Measurements from ENCODE around the gene APOB. TPM values are rescaled to one million over a fixed set of nuclear protein-coding genes. Genes with fewer than 3 reads are reported as not detected.
"Not testable (repeated sequence)": the region's sequence is repeated elsewhere in the genome, so short reads cannot be mapped to it uniquely, and the experiment has no call there.

The APOB gene
- total RNA-seq, 1 experiment from 2014 or later = not detected

DNA sequence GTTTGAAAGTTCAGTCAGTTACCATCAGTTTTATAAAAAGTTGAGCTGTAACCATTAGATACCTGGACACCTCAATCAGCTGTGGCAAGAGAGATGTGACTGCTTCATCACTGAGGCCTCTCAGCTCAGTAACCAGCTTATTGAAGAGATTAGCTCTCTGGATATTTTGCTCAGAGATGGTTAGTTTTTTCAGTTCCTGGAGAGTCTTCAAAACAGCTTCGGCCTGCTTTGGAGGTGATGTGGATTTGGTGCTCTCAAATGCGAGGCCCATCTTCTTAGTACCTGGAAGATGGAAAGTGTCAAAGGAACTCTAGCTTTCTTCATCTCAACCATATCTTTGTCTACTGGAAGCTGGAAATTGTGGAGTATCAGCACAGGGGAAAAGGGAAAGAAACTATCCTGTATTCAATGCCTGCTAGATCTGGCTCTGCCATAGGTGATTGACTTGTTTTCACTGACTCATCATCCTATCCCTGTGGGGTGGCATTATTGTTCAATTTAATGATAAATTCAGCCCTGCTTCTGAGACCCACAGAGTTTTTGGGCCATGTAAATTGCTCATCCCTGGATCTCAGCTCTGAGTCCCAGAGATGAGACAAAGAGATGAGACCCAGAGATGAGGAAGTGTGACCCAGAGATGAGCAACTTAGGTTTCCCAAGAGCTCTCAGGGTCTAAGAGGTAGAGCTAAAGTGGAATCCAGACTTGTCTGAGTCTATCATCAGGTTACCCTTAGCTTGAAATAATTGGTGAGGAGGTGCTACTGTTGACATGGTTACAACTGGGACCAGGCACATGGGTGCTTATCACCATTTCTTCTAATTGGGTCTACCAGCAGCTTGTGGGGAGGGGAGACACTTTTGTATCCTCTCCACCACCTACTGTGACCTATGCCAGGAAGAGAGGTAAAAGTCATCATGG, 10.4 kb downstream of the APOB start:
- no peak for DNase-seq (ENCODE audit: low spot score)

DNA sequence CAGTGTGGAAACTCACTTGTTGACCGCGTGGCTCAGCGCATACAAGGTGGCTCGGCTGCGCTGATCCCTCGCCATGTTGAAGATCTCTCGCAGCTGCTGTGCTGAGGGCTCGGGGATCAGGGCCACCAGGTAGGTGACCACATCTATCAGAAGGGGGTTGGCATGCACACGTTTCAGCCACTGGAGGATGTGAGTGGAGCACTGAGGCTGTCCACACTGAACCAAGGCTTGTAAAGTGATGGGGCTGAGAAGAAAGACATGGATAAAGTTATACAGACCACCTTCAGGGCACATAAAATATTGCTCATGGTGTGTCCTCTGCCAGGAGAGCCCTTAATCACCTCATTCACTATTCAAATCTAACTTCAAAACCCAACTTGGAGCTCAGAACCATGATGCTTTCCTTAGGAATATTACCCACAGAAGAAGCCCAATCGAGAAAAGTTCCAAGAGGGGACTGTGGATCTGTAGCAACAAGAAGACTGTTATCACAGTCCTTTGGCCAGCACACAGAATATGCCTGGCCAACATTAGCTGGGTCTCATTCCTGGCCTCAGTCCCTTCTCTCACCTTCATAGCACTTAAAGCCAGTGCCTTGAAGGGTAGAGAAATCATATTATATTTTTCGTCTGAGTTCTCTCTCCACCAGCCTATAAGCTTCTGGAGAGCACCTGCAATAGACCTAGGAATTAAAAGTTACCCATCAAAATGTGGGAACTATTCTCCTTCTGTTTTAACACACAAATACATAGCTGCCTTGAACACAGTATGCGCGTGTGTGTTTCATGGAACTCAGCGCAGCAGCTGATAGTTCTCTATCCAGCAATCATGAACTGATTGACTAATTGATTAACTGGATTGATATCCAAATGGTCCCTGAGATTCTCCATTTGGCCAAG, 11.3 kb downstream of the APOB start:
- no peak for DNase-seq (ENCODE audit: low spot score)

DNA sequence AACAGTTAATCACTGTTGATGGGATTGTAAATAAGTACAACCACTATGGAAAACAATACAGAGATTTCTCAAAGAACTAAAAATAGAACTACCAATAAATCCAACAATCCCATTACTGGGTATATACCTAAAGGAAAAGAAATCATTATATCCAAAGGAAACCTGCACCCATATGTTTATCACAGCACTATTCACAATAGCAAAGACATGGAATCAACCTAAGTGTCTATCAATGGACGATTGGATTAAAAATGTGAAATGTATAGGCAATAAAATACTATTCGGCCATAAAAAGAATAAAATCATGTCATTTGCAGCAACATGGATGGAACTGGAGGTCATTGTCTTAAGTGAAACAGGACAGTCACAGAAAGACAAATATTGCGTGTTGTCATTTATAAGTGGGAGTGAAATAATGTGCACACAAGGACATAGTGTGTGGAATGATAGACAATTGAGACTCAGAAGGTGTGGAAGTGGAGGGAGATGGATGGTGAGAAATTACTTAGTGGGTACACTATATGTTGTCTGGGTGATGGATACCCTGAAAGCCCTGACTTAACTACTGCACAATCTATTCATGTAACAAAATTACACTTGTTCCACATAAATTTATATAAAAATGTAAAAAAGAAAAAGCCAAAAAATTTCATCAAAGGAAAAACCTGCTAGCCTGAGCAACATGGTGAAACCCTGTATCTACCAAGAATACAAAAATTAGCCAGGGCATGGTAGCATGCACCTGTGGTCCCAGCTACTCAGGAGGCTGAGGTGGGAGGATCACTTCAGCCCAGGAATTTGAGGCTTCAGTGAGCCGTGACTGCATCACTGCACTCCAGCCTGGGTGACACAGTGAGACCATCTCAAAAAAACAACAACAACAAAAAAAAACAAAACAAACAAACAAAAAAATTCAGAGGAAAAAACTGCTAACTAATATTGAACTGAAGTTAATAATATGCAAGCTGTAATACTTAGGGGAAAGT, 12.6 kb downstream of the APOB start:
- no peak for DNase-seq (ENCODE audit: low spot score)

DNA sequence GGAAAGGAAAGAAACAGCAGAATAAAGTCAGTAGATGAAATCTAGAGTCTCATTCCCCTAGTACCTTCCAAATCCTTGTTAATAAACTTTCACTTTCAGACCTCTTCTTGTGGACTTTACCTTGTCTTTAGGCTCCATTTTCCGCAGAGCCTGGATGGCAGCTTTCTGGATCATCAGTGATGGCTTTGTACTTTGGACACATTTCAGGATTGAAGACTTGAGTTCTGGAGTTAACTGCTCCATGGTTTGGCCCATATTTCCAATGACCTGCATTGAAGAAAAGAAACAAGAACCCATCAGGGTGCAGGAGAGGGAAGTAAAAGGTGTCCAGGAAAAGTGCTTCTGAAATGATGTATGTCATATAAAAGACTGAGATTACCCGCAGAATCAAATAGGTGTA, 14.4 kb downstream of the APOB start:
- no peak for DNase-seq (ENCODE audit: low spot score)

DNA sequence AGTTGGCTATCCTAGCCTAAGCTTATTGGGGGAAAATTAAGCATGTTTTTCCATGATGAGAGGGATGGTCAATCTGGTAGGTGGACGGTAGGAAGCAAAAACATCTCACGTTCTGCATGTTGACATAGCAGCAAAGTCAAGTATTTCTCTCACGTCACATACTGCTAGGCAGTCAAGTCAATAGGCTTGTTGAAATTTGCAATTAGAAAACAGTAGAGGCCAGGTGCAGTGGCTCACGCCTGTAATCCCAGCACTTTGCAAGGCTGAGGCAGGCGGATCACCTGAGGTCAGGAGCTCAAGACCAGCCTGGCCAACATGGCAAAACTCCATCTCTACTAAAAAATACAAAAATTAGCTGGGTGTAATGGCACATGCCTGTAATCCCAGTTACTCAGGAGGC, 14.9 kb downstream of the APOB start:
- DNase-seq (ENCODE audit: low spot score) = not testable (repeated sequence)

DNA sequence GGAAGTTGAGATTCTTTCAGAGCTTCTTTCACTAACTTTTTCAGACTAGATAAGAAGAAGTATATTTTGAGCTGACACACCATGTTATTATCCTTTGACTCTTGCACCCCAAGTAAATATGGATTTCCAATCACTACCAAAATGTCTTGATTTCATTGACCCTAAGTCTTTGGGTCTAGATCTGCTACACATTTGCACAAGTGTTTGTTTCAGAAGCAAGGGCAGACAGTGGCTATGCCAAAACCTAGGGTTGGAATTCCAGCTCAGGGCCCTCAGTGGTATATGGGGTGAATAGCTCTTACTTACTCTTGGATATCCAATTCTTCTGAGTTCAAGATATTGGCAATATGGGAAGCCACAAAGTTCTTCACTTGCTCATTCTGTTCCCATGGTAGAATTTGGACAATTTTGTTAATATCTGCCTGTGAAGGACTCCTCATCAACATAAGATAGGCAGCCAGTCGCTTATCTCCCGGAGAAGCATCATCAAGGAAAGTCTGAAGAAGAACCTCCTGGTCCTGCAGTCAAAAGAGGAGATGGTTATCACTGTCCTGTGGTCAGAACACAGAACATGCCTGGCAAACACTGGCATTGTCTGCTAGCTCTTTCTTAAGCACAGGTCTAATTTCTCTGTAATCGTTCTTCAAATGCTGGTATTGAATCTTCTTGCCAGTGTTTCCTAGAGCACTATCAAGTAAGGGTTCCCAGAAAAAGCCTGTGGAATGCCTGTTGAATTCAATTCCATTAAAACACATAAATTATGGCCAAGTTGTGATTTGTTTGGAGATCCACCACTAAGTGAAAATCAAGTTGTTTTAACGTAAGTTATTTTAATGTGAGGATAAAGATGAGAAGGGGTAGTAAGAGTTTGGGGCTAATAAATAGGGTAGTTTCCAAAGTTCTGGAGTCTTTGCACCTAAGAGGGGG, 15.6 kb downstream of the APOB start:
- DNase-seq (ENCODE audit: low spot score) = no peak

DNA sequence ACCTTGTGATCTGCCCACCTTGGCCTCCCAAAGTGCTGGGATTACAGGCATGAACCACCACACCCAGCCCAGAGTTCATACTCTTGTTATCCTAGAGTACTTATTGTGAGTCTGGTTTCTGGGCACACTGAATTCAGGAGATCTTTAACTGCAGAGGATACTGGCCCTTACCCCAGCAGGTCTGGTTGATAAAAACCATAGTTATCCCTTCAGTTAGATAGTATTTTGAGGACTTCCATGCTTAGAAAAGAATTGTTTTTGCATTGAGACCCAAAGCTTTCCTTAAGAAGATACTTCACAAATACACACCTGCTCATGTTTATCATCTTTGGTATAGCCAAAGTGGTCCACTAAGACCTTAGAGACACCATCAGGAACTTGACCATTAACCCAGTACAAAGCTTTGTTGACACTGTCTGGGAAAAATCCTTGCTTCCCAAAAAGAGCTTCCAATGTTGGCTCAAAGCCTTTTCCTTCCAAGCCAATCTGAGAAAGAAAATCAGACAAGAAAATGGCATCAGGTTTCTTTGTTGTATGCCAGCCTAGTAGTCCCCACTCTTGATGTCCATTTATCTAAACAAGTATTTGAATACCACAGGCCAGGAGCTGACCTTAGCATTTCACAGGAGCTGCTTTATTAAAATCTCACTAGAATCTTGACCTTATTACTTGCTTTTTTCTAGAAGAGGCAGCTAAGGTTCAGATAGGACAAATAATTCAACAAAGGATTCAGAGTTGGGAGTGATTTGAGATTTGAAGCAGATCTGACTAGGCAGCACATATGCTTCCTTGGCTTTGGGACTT, 17.2 kb downstream of the APOB start:
- no peak for DNase-seq (ENCODE audit: low spot score)

DNA sequence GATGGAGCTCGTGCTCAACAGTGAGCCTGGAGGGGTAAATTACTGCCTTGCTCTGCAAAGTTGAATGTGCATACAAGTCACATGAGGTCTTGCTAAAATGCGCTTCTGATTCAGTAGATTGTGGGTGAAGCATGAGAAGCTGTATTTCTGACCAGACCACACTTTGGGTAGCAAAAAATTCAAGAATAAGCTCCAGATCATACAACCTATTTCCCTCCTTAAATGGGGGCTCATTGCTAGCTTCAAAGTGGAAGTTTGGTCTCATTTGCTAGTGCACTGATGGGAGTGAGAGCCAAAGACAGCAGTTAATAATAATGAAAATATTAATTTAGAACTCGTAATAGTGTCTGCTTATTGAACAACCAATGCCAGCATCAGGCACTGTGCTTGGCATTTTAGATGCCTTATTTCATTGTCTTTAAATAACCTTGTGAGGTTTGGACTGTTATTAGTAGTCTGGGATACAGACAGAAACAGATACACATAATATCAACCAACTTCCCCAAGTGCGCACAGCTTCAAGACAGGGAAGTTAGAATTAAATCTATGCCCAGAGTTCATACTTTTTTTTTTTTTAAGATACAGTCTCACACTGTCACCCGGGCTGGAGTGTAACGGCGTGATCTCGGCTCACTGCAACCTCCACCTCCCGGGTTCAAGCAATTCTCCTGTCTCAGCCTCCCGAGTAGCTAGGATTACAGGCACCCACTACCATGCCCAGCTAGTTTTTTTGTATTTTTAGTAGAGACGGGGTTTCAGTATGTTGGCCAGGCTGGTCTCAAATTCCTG, 18.0 kb downstream of the APOB start:
- no peak for DNase-seq (ENCODE audit: low spot score)

DNA sequence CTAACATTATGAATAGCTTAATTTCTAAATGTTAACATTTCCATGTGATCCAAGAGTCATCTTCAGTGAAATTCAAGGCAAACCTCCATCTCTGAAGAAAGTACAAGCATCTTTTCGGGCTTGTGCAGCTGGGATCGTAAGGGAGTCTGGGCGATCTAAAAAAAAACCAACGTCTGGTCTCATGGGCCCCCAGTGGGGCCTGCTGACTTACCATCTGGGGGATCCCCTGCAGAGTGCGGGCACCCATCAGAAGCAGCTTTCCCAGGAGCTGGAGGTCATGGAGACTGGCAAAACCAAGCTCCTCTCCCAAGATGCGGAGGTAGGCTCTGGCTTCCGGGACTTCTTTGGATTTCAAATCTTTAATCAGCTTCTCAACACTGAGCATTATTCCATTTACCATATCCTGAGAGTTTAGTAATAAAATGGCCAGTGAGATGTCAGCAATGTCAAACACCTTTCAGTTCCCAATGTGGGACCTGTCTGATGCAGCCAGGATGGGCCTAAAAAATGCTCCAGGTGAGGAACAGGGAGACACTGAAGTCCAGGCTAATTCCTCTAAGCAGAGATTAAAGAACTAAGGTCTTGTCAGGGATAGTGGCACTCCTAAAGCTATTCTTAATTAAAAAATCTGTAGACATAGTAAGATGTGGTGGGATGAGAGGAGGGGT, 19.0 kb downstream of the APOB start:
- DNase-seq (ENCODE audit: low spot score) = no peak

DNA sequence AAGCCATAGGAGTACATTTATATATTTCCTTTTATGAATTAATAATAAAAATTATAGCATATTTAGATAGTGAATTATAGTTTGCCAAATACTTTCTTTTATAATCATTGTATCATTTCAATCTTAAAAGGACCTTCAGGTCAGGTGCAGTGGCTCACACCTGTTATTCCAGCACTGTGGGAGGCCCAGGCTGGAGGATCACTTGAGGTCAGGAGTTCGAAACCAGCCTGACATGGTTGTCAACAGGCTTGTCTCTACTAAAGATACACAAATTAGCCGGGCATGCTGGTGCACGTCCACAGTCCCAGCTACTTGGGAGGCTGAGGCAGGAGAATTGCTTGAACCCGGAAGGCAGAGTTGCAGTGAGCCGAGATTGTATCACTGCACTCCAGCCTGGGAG, 19.7 kb downstream of the APOB start:
- DNase-seq (ENCODE audit: low spot score) = no peak

DNA sequence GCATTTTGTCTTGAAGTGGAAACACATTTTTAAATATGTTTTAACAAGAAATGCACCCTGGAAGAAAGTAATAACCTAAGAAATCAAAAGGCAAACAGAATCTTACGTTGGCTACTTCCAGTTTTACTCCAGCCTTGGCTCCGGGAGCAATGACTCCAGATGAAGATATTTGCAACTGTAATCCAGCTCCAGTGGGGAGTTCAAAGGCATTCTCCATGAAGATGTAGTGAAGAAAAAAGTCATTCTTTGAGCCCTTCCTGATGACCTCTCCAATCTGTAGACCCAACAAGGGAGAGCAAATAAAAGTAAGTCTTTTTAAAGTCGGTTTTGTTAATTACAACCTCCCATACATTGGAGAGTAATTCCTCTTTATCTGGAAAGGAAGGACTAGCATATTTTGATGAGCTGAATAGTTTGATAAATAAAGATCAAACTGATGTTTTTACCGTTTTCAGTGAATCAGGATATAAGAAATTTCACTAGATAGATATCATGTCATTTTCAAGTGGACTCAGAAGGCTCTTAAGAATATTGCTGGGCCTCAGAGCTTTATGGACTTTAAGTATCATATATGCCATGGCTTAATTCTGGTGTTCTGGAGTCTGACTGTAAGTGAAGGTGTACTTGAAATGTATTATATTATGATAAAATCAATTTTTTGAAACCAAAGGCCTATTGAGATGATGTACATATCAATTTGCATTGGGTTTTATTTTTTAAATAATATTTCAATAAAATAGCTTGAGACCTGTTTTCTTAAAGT, 20.3 kb downstream of the APOB start:
- DNase-seq (ENCODE audit: low spot score) = no peak

DNA sequence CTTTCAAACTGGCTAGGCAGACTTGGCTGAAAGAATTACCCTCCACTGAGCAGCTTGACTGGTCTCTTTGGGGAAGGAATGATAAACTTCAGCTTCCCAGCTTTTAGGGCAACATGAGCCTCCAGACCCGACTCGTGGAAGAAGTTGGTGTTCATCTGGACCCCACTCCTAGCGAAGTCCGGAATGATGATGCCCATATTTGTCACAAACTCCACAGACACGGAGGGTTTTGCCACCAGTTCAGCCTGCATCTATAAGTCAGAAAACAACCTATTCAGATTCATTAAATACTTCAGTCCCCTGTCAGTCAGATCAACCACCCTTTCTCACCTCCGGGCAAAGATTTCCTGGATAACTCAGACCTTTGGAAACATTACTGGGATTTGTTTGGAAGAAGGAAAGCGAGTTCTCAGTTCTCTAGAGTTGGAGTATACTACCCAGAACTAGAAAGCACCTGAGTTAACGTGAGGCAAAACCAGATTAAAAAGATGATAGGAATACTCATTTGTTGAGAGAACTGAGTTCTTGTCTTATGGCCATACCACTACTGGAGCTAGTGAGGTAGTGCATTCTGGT, 21.0 kb downstream of the APOB start:
- no peak for DNase-seq (ENCODE audit: low spot score)

DNA sequence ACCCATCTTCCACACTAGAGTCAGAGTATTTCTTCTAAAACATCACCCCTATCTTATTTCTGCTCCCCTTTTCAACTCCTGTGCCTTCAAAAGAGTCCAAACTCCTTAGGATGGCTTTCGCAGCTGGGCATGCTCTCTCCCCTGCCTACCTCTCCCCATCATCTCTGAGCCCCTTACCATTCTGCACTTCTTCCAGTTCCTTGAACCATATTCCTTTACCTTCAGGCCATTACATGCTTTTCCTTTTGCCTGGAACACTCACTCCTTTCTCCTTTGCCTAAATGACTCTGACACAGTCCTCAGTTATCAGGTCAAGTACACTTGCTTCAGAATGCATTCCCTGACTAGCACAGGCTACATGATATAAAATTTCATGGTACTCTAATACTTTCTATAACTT, 22.4 kb downstream of the APOB start:
- DNase-seq (ENCODE audit: low spot score) = no peak

DNA sequence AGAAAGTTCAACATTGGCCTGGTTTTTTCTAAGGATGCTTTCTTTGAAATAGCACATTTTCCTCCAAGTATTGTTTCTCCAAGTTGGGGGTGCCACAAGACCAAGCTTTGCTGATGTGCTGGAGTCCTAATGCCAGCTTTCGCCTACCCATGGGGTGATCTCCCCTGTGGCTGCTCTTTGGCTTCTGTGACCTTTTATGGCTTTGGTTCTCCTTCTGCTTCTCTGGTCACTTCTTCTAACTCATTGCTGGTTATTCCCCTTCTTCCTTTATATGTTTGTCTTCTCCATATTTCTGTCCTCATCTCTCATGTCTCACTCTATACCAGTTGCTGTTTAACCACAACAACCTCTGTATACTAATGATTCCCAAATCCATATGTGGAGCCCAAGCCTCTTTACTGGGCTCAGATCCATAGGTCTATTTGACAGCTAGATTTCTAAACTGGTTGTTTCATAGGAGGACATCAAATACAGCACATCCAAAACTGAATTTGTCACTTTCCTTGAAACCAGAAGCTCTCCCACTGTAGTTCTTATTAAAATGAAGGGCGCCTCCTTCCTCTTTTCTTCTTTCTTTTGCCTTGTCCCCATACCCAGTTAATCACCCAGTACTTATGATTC, 23.1 kb downstream of the APOB start:
- no peak for DNase-seq (ENCODE audit: low spot score)

DNA sequence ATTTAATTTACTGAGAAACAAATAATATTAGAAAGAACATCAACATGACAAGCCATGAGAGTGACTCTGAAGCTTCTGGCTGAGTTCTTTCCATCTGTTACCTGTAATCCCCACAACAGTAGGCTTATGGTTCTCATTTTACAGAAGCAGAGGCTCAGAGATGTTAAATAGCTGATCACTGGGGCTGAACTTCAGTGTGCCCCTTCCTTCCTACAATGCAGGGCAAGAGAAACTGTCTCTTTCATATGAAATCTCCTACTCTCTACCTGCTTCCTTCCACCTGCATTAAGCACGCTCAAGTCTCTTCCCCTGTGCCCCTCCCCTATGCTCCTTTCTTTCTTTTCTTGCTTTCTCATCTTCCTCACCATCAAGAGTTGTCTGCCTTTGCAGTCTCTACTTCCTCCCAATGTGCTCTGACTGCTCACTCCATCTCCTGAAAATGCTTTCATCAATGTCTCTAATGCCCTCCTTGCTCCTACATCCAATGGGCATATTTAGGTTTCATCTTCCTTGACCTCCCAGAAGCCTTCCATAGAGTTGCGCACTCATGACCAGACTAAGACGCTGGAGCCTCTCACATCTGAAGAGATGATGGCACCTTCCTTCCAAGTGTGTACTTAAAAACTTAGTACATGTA, 23.7 kb downstream of the APOB start:
- no peak for DNase-seq (ENCODE audit: low spot score)

DNA sequence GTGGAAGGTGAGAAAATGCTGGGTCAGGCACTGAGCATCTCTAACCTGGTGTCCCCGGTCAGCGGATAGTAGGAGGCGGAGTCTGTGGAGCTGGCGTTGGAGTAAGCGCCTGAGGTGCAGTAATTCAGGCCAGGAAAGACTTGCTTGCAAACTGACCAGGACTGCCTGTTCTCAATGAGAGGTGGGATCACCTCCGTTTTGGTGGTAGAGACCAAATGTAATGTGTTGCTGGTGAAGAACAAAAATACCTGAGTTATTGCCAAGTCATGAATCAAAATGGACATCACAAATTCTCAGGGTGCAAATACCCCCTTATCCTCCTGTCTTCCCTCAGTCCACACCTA, 24.2 kb downstream of the APOB start:
- DNase-seq (ENCODE audit: low spot score) = no peak

Measured in A172 (cell line).